NCI-H82 (cell line): Measurements from ENCODE around the gene MIB1.
A peak's percentile ranks its signal among the peaks of the same experiment; 100 is the strongest.
"Not testable (repeated sequence)": the region's sequence is repeated elsewhere in the genome, so short reads cannot be mapped to it uniquely, and the experiment has no call there.

Experiments
- DNase-seq: peaks from one replicate; lab custom pipeline; 2025; lab: John Stamatoyannopoulos, UW

MIB1 gene

GRCh38 chr18:21743166-21743832, 2.7 kb downstream of the MIB1 start:
- DNase-seq = no peak

- DNase-seq = peak; percentile 16
Measured at GRCh38 chr18:21745231-21745630, 4.6 kb downstream of the MIB1 start.

- DNase-seq = no peak
Measured at GRCh38 chr18:21747268-21747667, 6.7 kb downstream of the MIB1 start.

DNA sequence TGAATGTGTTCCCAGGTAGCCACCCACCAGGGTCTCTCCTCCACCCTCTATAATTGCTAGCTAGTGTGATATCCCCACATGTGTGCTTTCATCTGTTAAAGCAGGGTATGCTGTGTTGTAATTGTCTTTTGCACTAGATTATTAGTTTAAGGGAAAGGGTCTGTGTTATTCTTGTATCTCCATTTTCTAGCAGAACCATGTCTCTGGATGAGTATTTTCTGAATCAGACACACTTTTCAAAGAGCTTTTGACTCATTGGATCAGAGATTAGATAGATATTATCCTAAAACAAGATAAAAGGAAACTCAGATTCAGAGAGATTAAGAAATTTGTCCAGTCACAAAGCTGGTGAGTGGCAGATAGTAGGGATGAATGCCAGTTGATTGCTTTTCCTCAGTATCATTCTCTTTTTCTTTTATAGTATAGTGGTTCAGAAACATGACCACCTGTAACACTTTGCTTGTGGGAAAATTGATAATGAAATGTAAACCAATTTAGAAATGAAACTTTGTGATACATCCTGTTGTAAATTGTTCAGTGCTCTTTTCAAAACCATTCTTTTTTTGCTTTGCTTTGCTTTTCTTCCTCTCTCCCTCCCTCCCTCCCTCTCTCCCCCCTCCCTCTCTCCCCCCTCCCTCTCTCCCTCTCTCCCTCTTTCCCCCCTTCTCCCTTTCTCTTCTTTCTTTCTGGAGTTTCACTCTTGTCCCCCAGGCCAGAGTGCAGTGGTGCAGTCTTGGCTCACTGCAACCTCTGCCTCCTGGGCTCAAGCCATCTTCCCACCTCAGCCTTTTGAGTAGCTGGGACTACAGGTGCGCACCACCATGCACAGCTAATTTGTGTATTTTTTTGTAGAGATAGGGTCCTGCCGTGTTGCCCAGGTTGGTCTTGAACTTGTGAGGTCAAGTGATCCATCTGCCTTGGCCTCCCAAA, 7.4 kb downstream of the MIB1 start:
- DNase-seq = peak; percentile 36

- no peak for DNase-seq
Measured at GRCh38 chr18:21757833-21758232, 17.2 kb downstream of the MIB1 start.

- peak; percentile 82 for DNase-seq
Measured at GRCh38 chr18:21759836-21760235, 19.2 kb downstream of the MIB1 start.

- DNase-seq = peak; percentile 26
Measured at GRCh38 chr18:21760321-21760720, 19.7 kb downstream of the MIB1 start.

GRCh38 chr18:21761471-21762115, 21.0 kb downstream of the MIB1 start:
- DNase-seq = peak; percentile 53

DNA sequence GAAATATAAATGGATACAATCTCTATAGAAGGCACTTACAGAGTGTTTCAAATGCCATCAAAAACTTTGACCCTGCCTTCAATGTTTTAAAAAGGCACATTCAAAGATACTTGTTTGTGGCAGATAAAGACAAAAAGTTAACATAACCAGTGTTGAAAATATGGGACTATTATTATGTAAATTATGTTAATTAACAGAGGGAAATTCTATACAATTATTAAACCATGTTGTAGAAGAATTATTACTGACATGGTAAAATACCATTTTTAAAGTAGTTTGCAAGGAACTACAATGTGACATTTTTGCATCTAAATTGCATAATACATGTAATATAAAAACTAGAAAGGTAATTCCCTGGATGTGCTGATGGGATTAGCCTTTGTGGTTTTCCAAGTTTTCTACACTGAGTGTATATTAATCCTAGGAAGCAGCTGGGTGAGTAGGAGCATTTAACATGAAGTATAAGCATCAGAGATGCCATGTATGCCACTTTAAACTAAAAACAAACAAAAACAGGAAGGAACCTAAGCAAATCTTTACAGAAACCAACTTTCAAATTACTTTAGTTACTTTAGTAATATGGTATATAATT, 21.7 kb downstream of the MIB1 start:
- DNase-seq = peak; percentile 79

DNA sequence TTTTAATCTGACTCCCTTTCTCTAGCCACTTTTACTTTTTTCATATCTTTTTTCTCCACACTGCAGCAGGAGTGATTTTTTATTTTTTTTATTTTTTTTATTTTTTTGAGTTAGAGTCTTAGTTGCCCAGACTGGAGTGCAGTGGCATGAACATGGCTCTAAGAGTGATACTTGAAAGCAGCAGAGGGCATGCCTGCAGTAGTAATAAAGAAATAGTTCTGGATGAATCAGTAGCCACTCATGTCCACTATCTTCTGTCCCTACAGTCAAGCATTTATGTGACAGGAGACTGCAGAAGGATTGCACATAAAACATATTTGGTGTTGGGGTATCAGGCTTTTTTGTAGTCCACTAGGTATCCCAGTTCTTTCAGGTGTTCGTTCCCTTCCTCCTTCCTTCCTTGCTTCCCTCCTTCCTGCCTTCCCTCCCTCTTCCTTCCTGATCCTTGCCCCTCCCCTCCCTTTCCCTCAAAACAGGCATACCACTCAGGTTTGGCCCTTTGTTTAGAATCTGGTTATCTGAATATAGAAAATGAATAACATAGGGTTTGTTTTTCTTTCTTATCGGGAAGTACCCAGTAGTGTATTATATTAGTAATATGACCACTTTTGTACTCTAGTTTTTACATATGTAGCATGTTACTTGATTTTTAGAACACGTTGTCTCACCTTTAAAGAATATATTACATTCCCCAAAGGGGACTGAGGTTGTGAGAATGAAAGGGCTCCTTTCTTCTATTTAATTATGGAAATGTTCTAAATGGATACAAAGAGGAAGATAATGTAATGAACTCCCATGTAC, 23.5 kb downstream of the MIB1 start:
- DNase-seq = peak; percentile 38

- DNase-seq = no peak
Measured at GRCh38 chr18:21769206-21769605, 28.6 kb downstream of the MIB1 start.

- no peak for DNase-seq
Measured at GRCh38 chr18:21774722-21775121, 34.1 kb downstream of the MIB1 start.

DNA sequence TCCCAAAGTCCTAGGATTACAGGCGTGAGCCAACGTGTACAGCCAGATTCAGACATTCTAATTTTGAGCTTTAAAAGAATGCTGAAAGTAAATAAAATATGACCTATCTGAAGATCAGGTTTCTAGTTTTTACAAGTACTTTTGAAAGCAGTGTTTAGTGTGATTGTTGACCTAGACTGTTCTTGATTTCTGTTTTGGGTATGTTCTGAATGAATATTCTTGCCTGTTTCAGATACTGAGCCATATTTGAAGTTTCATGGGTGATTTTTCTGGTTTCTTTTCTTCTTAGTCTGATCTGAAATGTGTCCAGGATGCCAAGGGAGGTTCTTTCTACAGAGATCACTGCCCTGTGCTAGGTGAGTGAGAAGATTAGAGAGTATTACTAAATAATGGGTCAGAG, 37.2 kb downstream of the MIB1 start:
- no peak for DNase-seq

- DNase-seq = no peak
Measured at GRCh38 chr18:21786526-21786925, 45.9 kb downstream of the MIB1 start.

DNA sequence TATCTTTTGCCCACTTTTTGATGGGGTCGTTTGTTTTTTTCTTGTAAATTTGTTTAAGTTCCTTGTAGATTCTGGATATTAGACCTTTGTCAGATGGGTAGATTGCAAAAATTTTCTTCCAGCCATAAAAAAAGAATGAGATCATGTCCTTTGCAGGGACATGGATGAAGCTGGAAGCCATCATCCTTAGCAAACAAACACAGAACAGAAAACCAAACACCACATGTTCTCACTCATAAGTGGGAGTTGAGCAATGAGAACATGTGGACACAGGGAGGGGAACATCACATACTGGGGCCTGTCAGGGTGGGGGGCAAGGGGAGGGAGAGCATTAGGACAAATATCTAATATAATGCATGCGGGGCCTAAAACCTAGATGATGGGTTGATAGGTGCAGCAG, 55.5 kb downstream of the MIB1 start:
- not testable (repeated sequence) for DNase-seq

- no peak for DNase-seq
Measured at GRCh38 chr18:21798126-21798525, 57.5 kb downstream of the MIB1 start.

DNA sequence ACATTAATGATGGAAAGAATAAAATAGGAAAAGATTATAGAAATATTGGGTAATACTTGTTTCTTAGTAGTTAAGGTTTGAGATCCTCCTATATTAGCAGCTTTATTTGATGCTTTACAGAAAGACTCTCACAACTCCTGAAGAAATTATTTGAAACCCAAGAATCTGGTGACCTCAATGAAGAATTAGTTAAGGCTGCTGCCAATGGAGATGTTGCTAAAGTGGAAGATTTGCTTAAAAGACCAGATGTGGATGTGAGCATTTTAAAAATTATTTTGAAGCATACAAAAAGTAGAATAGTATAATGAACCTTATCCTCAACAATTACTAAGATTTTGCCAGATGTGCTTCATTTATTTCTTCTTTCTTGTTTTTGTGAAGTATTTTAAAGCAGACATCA, 59.1 kb downstream of the MIB1 start:
- DNase-seq = no peak

DNA sequence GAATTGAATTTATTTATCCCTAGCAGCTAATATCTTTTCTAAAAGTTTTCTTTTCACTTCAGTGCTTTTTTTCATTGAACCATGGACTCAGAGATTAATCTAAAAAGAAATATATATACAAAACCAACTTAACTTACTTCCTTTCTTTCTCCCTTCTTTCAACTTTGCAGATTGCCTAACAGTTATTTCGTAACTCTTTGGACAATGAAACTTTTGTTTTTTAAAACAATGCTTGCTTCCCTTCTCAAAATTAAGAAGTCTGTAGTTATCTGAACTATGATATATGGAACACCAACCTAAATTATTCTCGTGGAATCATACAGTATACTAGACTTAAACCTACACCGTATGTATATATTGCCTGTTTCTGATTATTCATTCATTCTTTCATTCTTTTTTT, 62.9 kb downstream of the MIB1 start:
- no peak for DNase-seq

DNA sequence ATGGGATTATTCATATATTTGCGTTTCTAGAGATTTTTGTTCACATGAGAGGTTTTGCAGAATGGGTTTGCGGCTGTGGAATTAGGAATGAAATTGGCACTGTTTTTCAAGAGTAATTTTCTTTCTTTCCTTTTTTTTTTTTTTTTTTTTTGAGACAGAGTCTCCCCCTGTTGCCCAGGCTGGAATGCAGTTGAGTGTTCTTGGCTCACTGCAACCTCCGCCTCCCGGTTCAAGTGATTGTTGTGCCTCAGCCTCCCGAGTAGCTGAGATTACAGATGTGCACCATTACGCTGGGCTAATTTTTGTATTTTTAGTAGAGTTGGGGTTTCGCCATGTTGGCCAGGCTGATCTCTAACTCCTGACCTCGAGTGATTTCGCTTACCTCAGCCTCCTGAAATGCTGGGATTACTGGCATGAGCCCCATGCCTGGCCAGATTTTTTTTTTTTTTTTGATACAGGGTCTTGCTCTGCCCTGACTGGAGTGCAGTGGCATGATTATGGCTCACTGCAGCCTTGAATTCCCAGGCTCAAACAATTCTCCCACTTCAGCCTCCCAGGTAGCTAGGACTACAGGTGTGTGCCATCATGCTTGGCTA, 65.3 kb downstream of the MIB1 start:
- no peak for DNase-seq

DNA sequence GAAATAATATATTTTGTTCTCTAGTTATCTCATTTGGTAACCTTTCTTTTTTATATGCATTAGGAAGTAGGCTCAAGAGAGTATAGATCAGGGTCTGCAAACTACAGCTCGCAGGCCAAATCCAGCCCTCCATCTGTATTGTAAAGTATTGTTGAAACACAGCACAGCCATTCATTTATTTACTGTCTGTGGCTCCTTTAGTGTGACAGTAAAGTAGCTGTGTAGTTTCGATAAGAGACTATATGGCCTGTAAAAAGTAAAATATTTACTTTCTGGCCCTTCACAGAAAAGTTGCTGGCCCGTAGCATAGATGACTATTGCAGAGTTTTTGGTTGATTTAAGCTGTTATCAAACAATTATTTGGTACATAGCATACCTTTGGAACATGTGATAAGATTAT, 67.6 kb downstream of the MIB1 start:
- DNase-seq = no peak

- DNase-seq = no peak
Measured at GRCh38 chr18:21809725-21810124, 69.1 kb downstream of the MIB1 start.
